NCI-H146 treated with DMSO at 0.1 percent for 48 hours (cell line): ENCODE data around the gene DDX24.

Source experiments
- DNase-seq: peaks from one replicate; lab custom pipeline; 2025; ENCODE audit not compliant: unreplicated experiment; lab: John Stamatoyannopoulos, UW

Gene DDX24

GRCh38 chr14:94114589-94115057 lies 33.6 kb upstream of the DDX24 start:
- no peak for DNase-seq

- no peak for DNase-seq
Observed at GRCh38 chr14:94113908-94114588, 33.0 kb upstream of the DDX24 start.

GRCh38 chr14:94113490-94113889 lies 32.5 kb upstream of the DDX24 start:
- DNase-seq: no peak

- DNase-seq: no peak
Observed at GRCh38 chr14:94113073-94113472, 32.1 kb upstream of the DDX24 start.

- no peak for DNase-seq
Observed at GRCh38 chr14:94112513-94113063, 31.6 kb upstream of the DDX24 start.

GRCh38 chr14:94111276-94112095 lies 30.5 kb upstream of the DDX24 start:
- no peak for DNase-seq

- DNase-seq: no peak
Observed at GRCh38 chr14:94110552-94111181, 29.7 kb upstream of the DDX24 start, which contains the start of gene IFI27. Gene IFI27, plus strand, starts transcription at chr14:94110736.

- DNase-seq: no peak
Observed at GRCh38 chr14:94109915-94110250, 28.9 kb upstream of the DDX24 start.

- no peak for DNase-seq
Observed at GRCh38 chr14:94104731-94105130, 23.7 kb upstream of the DDX24 start.

- DNase-seq: no peak
Observed at GRCh38 chr14:94103554-94104150, 22.6 kb upstream of the DDX24 start.

GRCh38 chr14:94102768-94103482 lies 21.9 kb upstream of the DDX24 start:
- DNase-seq: no peak

GRCh38 chr14:94101748-94102147 lies 20.7 kb upstream of the DDX24 start:
- DNase-seq: no peak

- DNase-seq: no peak
Observed at GRCh38 chr14:94100847-94101246, 19.8 kb upstream of the DDX24 start.

GRCh38 chr14:94099006-94099405 lies 18.0 kb upstream of the DDX24 start:
- no peak for DNase-seq

GRCh38 chr14:94098326-94098992 lies 17.5 kb upstream of the DDX24 start:
- no peak for DNase-seq

GRCh38 chr14:94097091-94097490 lies 16.1 kb upstream of the DDX24 start:
- DNase-seq: no peak

- no peak for DNase-seq
Observed at GRCh38 chr14:94093418-94093817, 12.4 kb upstream of the DDX24 start.

- no peak for DNase-seq
Observed at GRCh38 chr14:94089479-94089878, 8.5 kb upstream of the DDX24 start.

- DNase-seq: no peak
Observed at GRCh38 chr14:94088516-94088915, 7.5 kb upstream of the DDX24 start.

GRCh38 chr14:94087891-94088290 lies 6.9 kb upstream of the DDX24 start:
- DNase-seq: no peak
